ENCODE results near the gene KCNK4. TPM values are rescaled to one million over a fixed set of nuclear protein-coding genes. Genes with fewer than 3 reads are reported as not detected.

The KCNK4 gene
- total RNA-seq, 1 donor = under 0.01 TPM

GRCh38 chr11:64252003-64252872, 38.9 kb upstream of the KCNK4 start:
- DNase-seq (ENCODE audit: low read depth in 2 of 3, low spot score in 2 of 3) = peak in 1 of 3 donors; percentile 34

- no peak for DNase-seq (ENCODE audit: low read depth in 2 of 3, low spot score in 2 of 3)
These were observed 38.1 kb upstream of the KCNK4 start for GRCh38 chr11:64253043-64253442.

GRCh38 chr11:64253481-64253880, 37.6 kb upstream of the KCNK4 start:
- no peak for DNase-seq (ENCODE audit: low read depth in 2 of 3, low spot score in 2 of 3)

- DNase-seq (ENCODE audit: low read depth in 2 of 3, low spot score in 2 of 3) = no peak
These were observed 36.8 kb upstream of the KCNK4 start for GRCh38 chr11:64254326-64254725.

GRCh38 chr11:64255135-64256128, 35.7 kb upstream of the KCNK4 start:
- DNase-seq (ENCODE audit: low read depth in 2 of 3, low spot score in 2 of 3) = no peak

- no peak for DNase-seq (ENCODE audit: low read depth in 2 of 3, low spot score in 2 of 3)
These were observed 34.8 kb upstream of the KCNK4 start for GRCh38 chr11:64256300-64256699.

GRCh38 chr11:64258356-64258755, 32.7 kb upstream of the KCNK4 start:
- DNase-seq (ENCODE audit: low read depth in 2 of 3, low spot score in 2 of 3) = no peak

- no peak for DNase-seq (ENCODE audit: low read depth in 2 of 3, low spot score in 2 of 3)
These were observed 32.1 kb upstream of the KCNK4 start for GRCh38 chr11:64258946-64259532.

GRCh38 chr11:64259533-64260067, 31.5 kb upstream of the KCNK4 start:
- no peak for DNase-seq (ENCODE audit: low read depth in 2 of 3, low spot score in 2 of 3)

GRCh38 chr11:64260147-64260708, 30.9 kb upstream of the KCNK4 start:
- no peak for DNase-seq (ENCODE audit: low read depth in 2 of 3, low spot score in 2 of 3)

GRCh38 chr11:64261556-64262080, 29.5 kb upstream of the KCNK4 start:
- no peak for DNase-seq (ENCODE audit: low read depth in 2 of 3, low spot score in 2 of 3)

- DNase-seq (ENCODE audit: low read depth in 2 of 3, low spot score in 2 of 3) = no peak
These were observed 28.7 kb upstream of the KCNK4 start for GRCh38 chr11:64262271-64263002.

- no peak for DNase-seq (ENCODE audit: low read depth in 2 of 3, low spot score in 2 of 3)
These were observed 27.8 kb upstream of the KCNK4 start for GRCh38 chr11:64263021-64263946.

- DNase-seq (ENCODE audit: low read depth in 2 of 3, low spot score in 2 of 3) = no peak
These were observed 27.2 kb upstream of the KCNK4 start for GRCh38 chr11:64263947-64264317.

GRCh38 chr11:64264371-64264852, 26.7 kb upstream of the KCNK4 start:
- DNase-seq (ENCODE audit: low read depth in 2 of 3, low spot score in 2 of 3) = no peak

- no peak for DNase-seq (ENCODE audit: low read depth in 2 of 3, low spot score in 2 of 3)
These were observed 25.6 kb upstream of the KCNK4 start for GRCh38 chr11:64265176-64266160.

GRCh38 chr11:64266339-64266738, 24.8 kb upstream of the KCNK4 start:
- no peak for DNase-seq (ENCODE audit: low read depth in 2 of 3, low spot score in 2 of 3)

Data from hematopoietic multipotent progenitor cell (in vitro differentiated cells).